ENCODE measurements around the gene SPATA3.

SPATA3 gene

DNA sequence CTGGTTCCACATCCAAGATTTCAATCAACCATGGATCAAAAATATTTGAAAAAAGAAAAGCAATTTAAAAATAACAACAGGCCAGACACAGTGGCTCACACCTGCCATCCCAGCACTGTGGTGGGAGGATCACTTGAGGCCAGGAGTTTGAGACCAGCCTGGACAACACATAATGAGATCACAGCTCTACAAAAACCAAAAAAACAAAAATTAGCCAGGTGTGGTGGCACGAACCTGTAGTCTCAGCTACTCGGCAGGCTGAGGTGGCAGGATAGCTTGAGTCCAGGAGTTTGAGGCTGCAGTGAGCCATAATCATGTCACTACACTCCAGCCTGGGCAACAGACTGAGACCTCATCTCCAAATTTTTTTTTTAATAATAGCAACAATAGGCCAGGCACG lies 13.4 kb upstream of the SPATA3 start:
- TF ChIP-seq, protein P1, sequence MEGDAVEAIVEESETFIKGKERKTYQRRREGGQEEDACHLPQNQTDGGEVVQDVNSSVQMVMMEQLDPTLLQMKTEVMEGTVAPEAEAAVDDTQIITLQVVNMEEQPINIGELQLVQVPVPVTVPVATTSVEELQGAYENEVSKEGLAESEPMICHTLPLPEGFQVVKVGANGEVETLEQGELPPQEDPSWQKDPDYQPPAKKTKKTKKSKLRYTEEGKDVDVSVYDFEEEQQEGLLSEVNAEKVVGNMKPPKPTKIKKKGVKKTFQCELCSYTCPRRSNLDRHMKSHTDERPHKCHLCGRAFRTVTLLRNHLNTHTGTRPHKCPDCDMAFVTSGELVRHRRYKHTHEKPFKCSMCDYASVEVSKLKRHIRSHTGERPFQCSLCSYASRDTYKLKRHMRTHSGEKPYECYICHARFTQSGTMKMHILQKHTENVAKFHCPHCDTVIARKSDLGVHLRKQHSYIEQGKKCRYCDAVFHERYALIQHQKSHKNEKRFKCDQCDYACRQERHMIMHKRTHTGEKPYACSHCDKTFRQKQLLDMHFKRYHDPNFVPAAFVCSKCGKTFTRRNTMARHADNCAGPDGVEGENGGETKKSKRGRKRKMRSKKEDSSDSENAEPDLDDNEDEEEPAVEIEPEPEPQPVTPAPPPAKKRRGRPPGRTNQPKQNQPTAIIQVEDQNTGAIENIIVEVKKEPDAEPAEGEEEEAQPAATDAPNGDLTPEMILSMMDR (IDR thresholded peaks at IDR 0.05; ENCODE audit: insufficient read depth, low read length, poor library complexity, severe bottlenecking): no peak
- TF ChIP-seq EZH2phosphoT487 (conservative IDR thresholded peaks at IDR 0.05; ENCODE audit: low read length): no peak
- Histone ChIP-seq H3K27ac (ENCODE audit: low read depth, low read length) (no peak overlapping the region), H3K79me2 (ENCODE audit: insufficient read depth, low read length) (no peaks in the 10 kb centered on the region)

DNA sequence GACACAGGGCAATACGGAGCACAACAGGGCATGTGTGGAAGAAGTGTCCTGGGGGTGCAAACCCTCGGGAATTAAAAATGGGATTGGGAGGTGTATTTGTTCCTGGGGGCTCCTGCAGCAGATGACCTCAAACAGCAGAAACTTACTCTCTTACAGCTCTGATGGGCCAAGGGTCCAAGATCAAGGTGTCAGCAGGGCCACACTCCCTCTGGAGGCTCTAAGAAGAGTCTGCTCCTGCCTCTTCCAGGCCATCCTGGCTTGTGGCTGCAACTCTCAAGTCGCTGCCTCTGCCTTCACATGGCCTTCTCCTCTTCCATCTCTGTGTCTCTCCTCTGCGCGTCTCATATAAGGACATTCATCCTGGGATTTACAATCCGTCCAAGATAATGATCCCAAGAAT lies 12.4 kb upstream of the SPATA3 start:
- no peaks in the 10 kb centered on the region for H4K20me1 ChIP-seq (ENCODE audit: low read depth, low read length)
- no peak overlapping the region for H3K9ac ChIP-seq (ENCODE audit: low read length)
- H3K4me2 ChIP-seq (ENCODE audit: low read depth, low read length, poor library complexity, severe bottlenecking): no peak overlapping the region

More for the DNA sequence above, 13.4 kb upstream of the SPATA3 start:
- Histone ChIP-seq H3K27me3 (ENCODE audit: low read length) (no peaks in the 10 kb centered on the region), H4K20me1 (ENCODE audit: low read depth, low read length) (no peaks in the 10 kb centered on the region), H3K9me2 (replicated peaks; ENCODE audit: insufficient read depth, low read length) (no peaks in the 10 kb centered on the region), H3K9ac (ENCODE audit: low read length) (no peak overlapping the region), H2AFZ (ENCODE audit: low read depth, low read length, severe bottlenecking) (no peak overlapping the region), H3K4me2 (ENCODE audit: low read depth, low read length, poor library complexity, severe bottlenecking) (no peak overlapping the region), H3F3A (ENCODE audit: insufficient read depth) (no peaks in the 10 kb centered on the region), H3K36me3 (ENCODE audit: low read length) (no peaks in the 10 kb centered on the region), H3K4me3 (ENCODE audit: insufficient read depth, low read length, poor library complexity, severe bottlenecking) (no peak overlapping the region), H3K9me3 (ENCODE audit: insufficient read depth, low read length) (no peaks in the 10 kb centered on the region)

DNA sequence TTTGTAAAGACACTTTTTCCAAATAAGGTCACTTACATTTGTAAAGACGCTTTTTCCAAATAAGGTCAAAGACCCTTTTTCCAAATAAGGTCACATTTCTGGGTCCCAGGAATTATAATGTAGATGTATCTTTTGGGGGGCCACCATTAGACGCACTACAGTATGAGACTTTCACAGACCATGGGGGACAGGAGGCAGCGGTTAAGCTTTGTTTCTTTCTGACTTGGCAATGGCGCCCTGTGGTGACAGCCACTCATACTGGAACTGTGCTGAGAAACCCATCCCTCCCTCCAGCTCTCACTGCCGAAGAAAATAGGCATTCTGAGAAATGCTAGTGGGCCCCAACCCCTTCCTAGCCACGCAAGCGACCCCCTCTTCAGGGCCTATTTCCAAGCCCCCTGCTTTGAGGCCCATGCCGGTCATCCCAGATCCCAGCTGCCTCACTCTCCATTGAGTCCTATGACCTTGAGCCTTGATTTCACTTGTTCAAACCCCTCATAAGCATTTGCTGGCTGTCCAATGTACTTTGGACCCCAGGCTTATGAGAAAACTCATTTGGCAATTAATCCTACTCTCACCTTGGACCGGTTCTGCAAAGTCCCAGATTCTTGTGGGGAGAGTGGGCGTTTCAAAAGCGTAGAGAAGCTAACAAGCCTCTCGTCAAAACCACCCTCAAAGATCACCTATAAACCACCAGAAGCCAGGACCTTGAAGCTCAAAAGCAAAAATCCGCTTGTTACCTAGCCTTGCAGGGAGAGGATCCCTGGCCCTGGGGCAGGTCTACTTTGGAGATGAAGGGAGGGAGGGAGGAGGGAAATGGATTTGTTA lies 11.3 kb upstream of the SPATA3 start:
- Histone ChIP-seq H3K27ac (ENCODE audit: low read depth, low read length) (no peak overlapping the region), H2AFZ (ENCODE audit: low read depth, low read length, severe bottlenecking) (no peak overlapping the region), H3K36me3 (ENCODE audit: low read length) (no peaks in the 10 kb centered on the region), H3K27me3 (ENCODE audit: low read length) (no peaks in the 10 kb centered on the region), H3K4me3 (ENCODE audit: insufficient read depth, low read length, poor library complexity, severe bottlenecking) (no peak overlapping the region), H3K4me2 (ENCODE audit: low read depth, low read length, poor library complexity, severe bottlenecking) (no peak overlapping the region), H3K9me3 (ENCODE audit: insufficient read depth, low read length) (no peaks in the 10 kb centered on the region), H3K79me2 (ENCODE audit: insufficient read depth, low read length) (no peaks in the 10 kb centered on the region), H3K9me2 (replicated peaks; ENCODE audit: insufficient read depth, low read length) (no peaks in the 10 kb centered on the region), H3F3A (ENCODE audit: insufficient read depth) (no peaks in the 10 kb centered on the region), H3K9ac (ENCODE audit: low read length) (no peak overlapping the region), H4K20me1 (ENCODE audit: low read depth, low read length) (no peaks in the 10 kb centered on the region)
- no peak for TF ChIP-seq EZH2phosphoT487 (conservative IDR thresholded peaks at IDR 0.05; ENCODE audit: low read length)
- TF ChIP-seq, protein P1 (IDR thresholded peaks at IDR 0.05; ENCODE audit: insufficient read depth, low read length, poor library complexity, severe bottlenecking): no peak

More for the DNA sequence above, 12.4 kb upstream of the SPATA3 start:
- H3K9me3 ChIP-seq (ENCODE audit: insufficient read depth, low read length): no peaks in the 10 kb centered on the region
- no peaks in the 10 kb centered on the region for H3K9me2 ChIP-seq (replicated peaks; ENCODE audit: insufficient read depth, low read length)
- TF ChIP-seq, protein P1 (IDR thresholded peaks at IDR 0.05; ENCODE audit: insufficient read depth, low read length, poor library complexity, severe bottlenecking): no peak
- no peak for TF ChIP-seq EZH2phosphoT487 (conservative IDR thresholded peaks at IDR 0.05; ENCODE audit: low read length)
- H3K36me3 ChIP-seq (ENCODE audit: low read length): no peaks in the 10 kb centered on the region
- H3K27me3 ChIP-seq (ENCODE audit: low read length): no peaks in the 10 kb centered on the region
- no peak overlapping the region for H3K27ac ChIP-seq (ENCODE audit: low read depth, low read length)
- no peaks in the 10 kb centered on the region for H3F3A ChIP-seq (ENCODE audit: insufficient read depth)
- H3K4me3 ChIP-seq (ENCODE audit: insufficient read depth, low read length, poor library complexity, severe bottlenecking): no peak overlapping the region
- H3K79me2 ChIP-seq (ENCODE audit: insufficient read depth, low read length): no peaks in the 10 kb centered on the region
- H2AFZ ChIP-seq (ENCODE audit: low read depth, low read length, severe bottlenecking): no peak overlapping the region

All from SU-DHL-6 (cell line).